ENCODE data around the gene SMC5. TPM values are rescaled to one million over a fixed set of nuclear protein-coding genes. Genes with fewer than 3 reads are reported as not detected.

Gene SMC5
- total RNA-seq, 1 donor from 2014 or later = 29.7 TPM

- H3K4me1 ChIP-seq = peaks cover 49% of the 10 kb centered on the region
- H3K27me3 ChIP-seq = no peaks in the 10 kb centered on the region
- H3K27ac ChIP-seq = no peak overlapping the region
- peak overlapping the region in 1 of 2 donors; percentile 9 for H3K4me3 ChIP-seq
- DNase-seq (ENCODE audit: extremely low spot score in 2 of 2) = no peak
- H3K36me3 ChIP-seq = peaks cover 0 to 30% of the 10 kb centered on the region in 2 donors
- intact Hi-C loops (cut with DNase I) = no loop called here
- H3K9me3 ChIP-seq = no peaks in the 10 kb centered on the region
- TF ChIP-seq POLR2AphosphoS5 (IDR thresholded peaks at IDR 0.05; ENCODE audit: insufficient read depth in 1 of 2, low read depth in 1 of 2) (no peak), POLR2A (IDR thresholded peaks at IDR 0.05) (no peak), CTCF (IDR thresholded peaks at IDR 0.05) (no peak)
Observed at GRCh38 chr9:70262948-70263347, 4.2 kb downstream of the SMC5 start.

GRCh38 chr9:70263421-70263820, 4.6 kb downstream of the SMC5 start:
- H3K4me1 ChIP-seq = peaks cover 46% of the 10 kb centered on the region
- intact Hi-C loops (cut with DNase I) = no loop called here
- no peaks in the 10 kb centered on the region for H3K27me3 ChIP-seq
- H3K4me3 ChIP-seq = peak overlapping the region in 1 of 2 donors; percentile 9
- no peaks in the 10 kb centered on the region for H3K9me3 ChIP-seq
- no peak overlapping the region for H3K27ac ChIP-seq
- peaks cover 0 to 30% of the 10 kb centered on the region in 2 donors for H3K36me3 ChIP-seq
- DNase-seq (ENCODE audit: extremely low spot score in 2 of 2) = no peak
- TF ChIP-seq CTCF (IDR thresholded peaks at IDR 0.05) (no peak), POLR2A (IDR thresholded peaks at IDR 0.05) (no peak), POLR2AphosphoS5 (IDR thresholded peaks at IDR 0.05; ENCODE audit: insufficient read depth in 1 of 2, low read depth in 1 of 2) (no peak)

GRCh38 chr9:70278305-70278704, 19.5 kb downstream of the SMC5 start:
- intact Hi-C loops (cut with DNase I) = no loop called here
- H3K27me3 ChIP-seq = no peaks in the 10 kb centered on the region
- H3K27ac ChIP-seq = no peak overlapping the region
- no peak overlapping the region for H3K4me3 ChIP-seq
- H3K4me1 ChIP-seq = no peaks in the 10 kb centered on the region
- no peak for DNase-seq (ENCODE audit: extremely low spot score in 2 of 2)
- TF ChIP-seq CTCF (IDR thresholded peaks at IDR 0.05) (no peak), POLR2AphosphoS5 (IDR thresholded peaks at IDR 0.05; ENCODE audit: insufficient read depth in 1 of 2, low read depth in 1 of 2) (no peak), POLR2A (IDR thresholded peaks at IDR 0.05) (no peak)
- peaks cover 0 to 32% of the 10 kb centered on the region in 2 donors for H3K36me3 ChIP-seq
- no peaks in the 10 kb centered on the region for H3K9me3 ChIP-seq

- peaks cover 0 to 36% of the 10 kb centered on the region in 2 donors for H3K36me3 ChIP-seq
- H3K4me3 ChIP-seq = no peak overlapping the region
- no peak for TF ChIP-seq POLR2AphosphoS5 (IDR thresholded peaks at IDR 0.05; ENCODE audit: insufficient read depth in 1 of 2, low read depth in 1 of 2)
- TF ChIP-seq CTCF (IDR thresholded peaks at IDR 0.05) = no peak
- no peak for TF ChIP-seq POLR2A (IDR thresholded peaks at IDR 0.05)
- DNase-seq (ENCODE audit: extremely low spot score in 2 of 2) = no peak
- H3K4me1 ChIP-seq = peaks cover 29% of the 10 kb centered on the region
- no peaks in the 10 kb centered on the region for H3K27me3 ChIP-seq
- no peak overlapping the region for H3K27ac ChIP-seq
- no peaks in the 10 kb centered on the region for H3K9me3 ChIP-seq
- intact Hi-C loops (cut with DNase I) = no loop called here
Observed at GRCh38 chr9:70283848-70284247, 25.1 kb downstream of the SMC5 start.

GRCh38 chr9:70285246-70285645, 26.5 kb downstream of the SMC5 start:
- Histone ChIP-seq H3K4me3 (no peak overlapping the region), H3K36me3 (peaks cover 0 to 27% of the 10 kb centered on the region in 2 donors), H3K4me1 (peaks cover 29% of the 10 kb centered on the region), H3K9me3 (no peaks in the 10 kb centered on the region), H3K27me3 (no peaks in the 10 kb centered on the region), H3K27ac (peak overlapping the region; percentile 43)
- TF ChIP-seq POLR2AphosphoS5 (IDR thresholded peaks at IDR 0.05; ENCODE audit: insufficient read depth in 1 of 2, low read depth in 1 of 2) (no peak), CTCF (IDR thresholded peaks at IDR 0.05) (no peak), POLR2A (IDR thresholded peaks at IDR 0.05) (no peak)
- intact Hi-C loops (cut with DNase I) = no loop called here
- no peak for DNase-seq (ENCODE audit: extremely low spot score in 2 of 2)

Data from vagina (tissue), 2 donors.